SK-N-MC (cell line): ENCODE data around the gene ITGA11.
A peak's percentile ranks its signal among the peaks of the same experiment; 100 is the strongest.

Experiments
- DNase-seq: peaks from one replicate; pipeline ENCODE4 v3.0.0-alpha.2; 2011; ENCODE audit warnings: low read depth, low spot score
- H3K27ac ChIP-seq: fragments of 200-600 bp; sonication (generic); 2 replicates; pipeline ENCODE4 v1.5.1; 2016; ENCODE audit warnings: mixed run types
- H3K36me3 ChIP-seq: fragments of 200-600 bp; sonication (generic); 2 replicates; pipeline ENCODE4 v1.6.1; 2017; ENCODE audit warnings: antibody characterized with exemption, low read length, mixed read lengths; ENCODE audit not compliant: insufficient read depth
- H3K4me3 ChIP-seq: fragments of 200-600 bp; sonication (generic); 2 replicates; pipeline ENCODE4 v1.5.1; 2016
- H3K9ac ChIP-seq: fragments of 200-600 bp; sonication (generic); 2 replicates; pipeline ENCODE4 v1.8.0; 2017; ENCODE audit warnings: mixed run types, mixed read lengths; ENCODE audit not compliant: insufficient read length
- H3K9me3 ChIP-seq: fragments of 200-600 bp; sonication (generic); 2 replicates; pipeline ENCODE4 v1.6.1; 2017; ENCODE audit warnings: low read depth, mild to moderate bottlenecking, antibody characterized with exemption, low read length, moderate library complexity, mixed read lengths
- EZH2 ChIP-seq: fragments of 200-600 bp; sonication (generic); IDR thresholded peaks from one replicate; pipeline ENCODE4 v1.6.1; 2017; ENCODE audit warnings: antibody characterized with exemption
- FOXP2 ChIP-seq: optimal IDR thresholded peaks from 2 replicates; pipeline ENCODE3; 2011; ENCODE audit warnings: mild to moderate bottlenecking, moderate library complexity; ENCODE audit not compliant: insufficient read depth; ENCODE audit errors: extremely low read length, control extremely low read depth
- POLR2AphosphoS5 ChIP-seq: IDR thresholded peaks from 2 replicates; pipeline ENCODE4 v1.6.1; 2012; ENCODE audit warnings: mild to moderate bottlenecking, low read depth, low read length, borderline replicate concordance

The ITGA11 gene

GRCh38 chr15:68354268-68354667 is 77.7 kb downstream of the ITGA11 start:
- Histone ChIP-seq H3K9ac (no peak overlapping the region), H3K4me3 (no peak overlapping the region), H3K9me3 (no peaks in the 10 kb centered on the region), H3K27ac (no peak overlapping the region), H3K36me3 (no peaks in the 10 kb centered on the region)
- TF ChIP-seq EZH2 (no peak), POLR2AphosphoS5 (no peak), FOXP2 (no peak)
- DNase-seq = no peak

GRCh38 chr15:68353421-68354135 is 78.4 kb downstream of the ITGA11 start:
- DNase-seq = no peak
- Histone ChIP-seq H3K9me3 (no peaks in the 10 kb centered on the region), H3K9ac (no peak overlapping the region), H3K27ac (peak overlapping the region; percentile 25; the same call in 1 of the 2 replicates), H3K4me3 (no peak overlapping the region), H3K36me3 (no peaks in the 10 kb centered on the region)
- no peak for TF ChIP-seq EZH2
- no peak for TF ChIP-seq FOXP2
- no peak for TF ChIP-seq POLR2AphosphoS5

- no peak for DNase-seq
- Histone ChIP-seq H3K27ac (peak overlapping the region; percentile 34; the same call in 1 of the 2 replicates), H3K9ac (no peak overlapping the region)
These were observed 79.4 kb downstream of the ITGA11 start for GRCh38 chr15:68352401-68353062.

GRCh38 chr15:68349151-68349550 is 82.8 kb downstream of the ITGA11 start:
- H3K36me3 ChIP-seq = no peaks in the 10 kb centered on the region
- TF ChIP-seq POLR2AphosphoS5 (no peak), FOXP2 (no peak), EZH2 (no peak)
- H3K27ac ChIP-seq = no peak overlapping the region
- no peak overlapping the region for H3K4me3 ChIP-seq
- no peak for DNase-seq
- H3K9me3 ChIP-seq = no peaks in the 10 kb centered on the region
- no peak overlapping the region for H3K9ac ChIP-seq

More at GRCh38 chr15:68352401-68353062, 79.4 kb downstream of the ITGA11 start:
- no peak for TF ChIP-seq POLR2AphosphoS5
- TF ChIP-seq FOXP2 = no peak
- no peak for TF ChIP-seq EZH2
- Histone ChIP-seq H3K9me3 (no peaks in the 10 kb centered on the region), H3K36me3 (no peaks in the 10 kb centered on the region), H3K4me3 (no peak overlapping the region)

GRCh38 chr15:68348606-68349005 is 83.4 kb downstream of the ITGA11 start:
- H3K36me3 ChIP-seq = no peaks in the 10 kb centered on the region
- no peak overlapping the region for H3K9ac ChIP-seq
- no peak overlapping the region for H3K27ac ChIP-seq
- H3K9me3 ChIP-seq = no peaks in the 10 kb centered on the region
- TF ChIP-seq POLR2AphosphoS5 (no peak), FOXP2 (no peak), EZH2 (no peak)
- H3K4me3 ChIP-seq = no peak overlapping the region
- no peak for DNase-seq

GRCh38 chr15:68348081-68348480 is 83.9 kb downstream of the ITGA11 start:
- TF ChIP-seq FOXP2 (no peak), POLR2AphosphoS5 (no peak), EZH2 (no peak)
- no peak for DNase-seq
- H3K4me3 ChIP-seq = no peak overlapping the region
- no peaks in the 10 kb centered on the region for H3K36me3 ChIP-seq
- H3K27ac ChIP-seq = no peak overlapping the region
- H3K9ac ChIP-seq = no peak overlapping the region
- no peaks in the 10 kb centered on the region for H3K9me3 ChIP-seq

GRCh38 chr15:68347392-68347791 is 84.6 kb downstream of the ITGA11 start:
- no peak overlapping the region for H3K27ac ChIP-seq
- H3K9ac ChIP-seq = no peak overlapping the region
- TF ChIP-seq POLR2AphosphoS5 = no peak
- TF ChIP-seq EZH2 = no peak
- TF ChIP-seq FOXP2 = no peak
- DNase-seq = no peak
- no peaks in the 10 kb centered on the region for H3K9me3 ChIP-seq
- no peak overlapping the region for H3K4me3 ChIP-seq
- H3K36me3 ChIP-seq = no peaks in the 10 kb centered on the region

- H3K27ac ChIP-seq = no peak overlapping the region
These were observed 85.0 kb downstream of the ITGA11 start for GRCh38 chr15:68346979-68347378.

More at GRCh38 chr15:68346979-68347378, 85.0 kb downstream of the ITGA11 start:
- Histone ChIP-seq H3K4me3 (no peak overlapping the region), H3K9me3 (no peaks in the 10 kb centered on the region), H3K9ac (no peak overlapping the region), H3K36me3 (no peaks in the 10 kb centered on the region)
- TF ChIP-seq POLR2AphosphoS5 = no peak
- TF ChIP-seq EZH2 = no peak
- TF ChIP-seq FOXP2 = no peak
- DNase-seq = no peak
